Brain microvascular endothelial cell (primary cell): ENCODE data around the gene SH3RF3.

Source experiments
- DNase-seq: peaks from one replicate; pipeline ENCODE4 v3.0.0-alpha.2; 2020
- H3K27ac ChIP-seq: fragments of 250-450 bp; sonication (Bioruptor Pico); 2 replicates; pipeline ENCODE4 v1.5.1; 2020; ENCODE audit warnings: mild to moderate bottlenecking, moderate library complexity
- H3K27me3 ChIP-seq: fragments of 250-450 bp; sonication (Bioruptor Pico); replicated peaks from 2 replicates; pipeline ENCODE4 v1.5.1; 2020; ENCODE audit warnings: mild to moderate bottlenecking
- H3K36me3 ChIP-seq: fragments of 250-450 bp; sonication (Bioruptor Pico); replicated peaks from 2 replicates; pipeline ENCODE4 v1.5.1; 2020; ENCODE audit warnings: mild to moderate bottlenecking
- H3K4me3 ChIP-seq: 2 replicates; pipeline ENCODE4 v1.5.1; 2011; ENCODE audit warnings: low read depth, mild to moderate bottlenecking, control low read depth, low read length, moderate library complexity
- CTCF ChIP-seq: IDR thresholded peaks from 2 replicates; pipeline ENCODE4 v1.5.1; 2011; ENCODE audit warnings: low read depth, mild to moderate bottlenecking, moderate library complexity, low read length, control low read depth, inconsistent platforms; ENCODE audit errors: missing control alignments
- in situ Hi-C: cut with HindIII; loops from 2 replicates; pipeline ENCODE4 v1.10.0; 2017; ENCODE audit warnings: low sequenced_read_pairs, low pct_ligation_motif_present

The SH3RF3 gene

GRCh38 chr2:109419171-109419756 is 290.3 kb downstream of the SH3RF3 start:
- in situ Hi-C loops, result no loop called here
- TF ChIP-seq CTCF, result no peak

GRCh38 chr2:109419960-109420370 is 291.0 kb downstream of the SH3RF3 start:
- H3K27ac ChIP-seq, result no peak overlapping the region
- DNase-seq, result no peak
- H3K4me3 ChIP-seq, result no peak overlapping the region
- H3K36me3 ChIP-seq, result no peaks in the 10 kb centered on the region
- in situ Hi-C loops, result no loop called here
- no peak for TF ChIP-seq CTCF
- no peaks in the 10 kb centered on the region for H3K27me3 ChIP-seq

More at GRCh38 chr2:109419171-109419756, 290.3 kb downstream of the SH3RF3 start:
- DNase-seq, result no peak
- Histone ChIP-seq H3K36me3 (no peaks in the 10 kb centered on the region), H3K4me3 (no peak overlapping the region), H3K27me3 (no peaks in the 10 kb centered on the region), H3K27ac (no peak overlapping the region)

- TF ChIP-seq CTCF, result no peak
- H3K27me3 ChIP-seq, result no peaks in the 10 kb centered on the region
- in situ Hi-C loops, result no loop called here
- DNase-seq, result no peak
- H3K4me3 ChIP-seq, result no peak overlapping the region
- H3K36me3 ChIP-seq, result no peaks in the 10 kb centered on the region
- H3K27ac ChIP-seq, result no peak overlapping the region
Measured at GRCh38 chr2:109421101-109421500, 292.1 kb downstream of the SH3RF3 start.

GRCh38 chr2:109421642-109422041 is 292.6 kb downstream of the SH3RF3 start:
- in situ Hi-C loops, result no loop called here
- Histone ChIP-seq H3K4me3 (no peak overlapping the region), H3K36me3 (no peaks in the 10 kb centered on the region), H3K27me3 (no peaks in the 10 kb centered on the region), H3K27ac (no peak overlapping the region)
- DNase-seq, result no peak
- no peak for TF ChIP-seq CTCF

- DNase-seq, result no peak
- Histone ChIP-seq H3K4me3 (no peak overlapping the region), H3K36me3 (no peaks in the 10 kb centered on the region), H3K27ac (no peak overlapping the region), H3K27me3 (no peaks in the 10 kb centered on the region)
- in situ Hi-C loops, result no loop called here
- TF ChIP-seq CTCF, result no peak
Measured at GRCh38 chr2:109422071-109422757, 293.2 kb downstream of the SH3RF3 start.
